ENCODE measurements around the gene ZNF836. TPM values are rescaled to one million over a fixed set of nuclear protein-coding genes. Genes with fewer than 3 reads are reported as not detected.

The ZNF836 gene
- total and polyA plus RNA-seq, 2 donors (not counting 3 experiments of a cell fraction or from before 2014, with no cell fraction given), result 2.1 to 9.3 TPM

- no peak overlapping the region for H2AFZ ChIP-seq (ENCODE audit: low read depth, low read length)
- TF ChIP-seq FOS (IDR thresholded peaks at IDR 0.05; ENCODE audit: borderline replicate concordance, insufficient read depth, low read length), result no peak
- no peak for TF ChIP-seq MAX (IDR thresholded peaks at IDR 0.05; ENCODE audit: insufficient read depth, insufficient read length)
- no peak for TF ChIP-seq POLR2AphosphoS5 (IDR thresholded peaks at IDR 0.05; ENCODE audit: insufficient read depth, low read depth, low read length)
- no peak for TF ChIP-seq JUN (IDR thresholded peaks at IDR 0.05; ENCODE audit: borderline replicate concordance, insufficient read depth, insufficient read length, low read depth)
- TF ChIP-seq GATA2 (IDR thresholded peaks at IDR 0.05; ENCODE audit: insufficient read depth, insufficient read length, low read depth, low read length), result no peak
- TF ChIP-seq POLR2A (IDR thresholded peaks at IDR 0.05; ENCODE audit: low read depth, low read length), result no peak
- no peak for TF ChIP-seq MYC (IDR thresholded peaks at IDR 0.05; ENCODE audit: low read depth, low read length)
- TF ChIP-seq CTCF (IDR thresholded peaks at IDR 0.05; ENCODE audit: extremely low read depth in 1 of 2, insufficient read depth in 1 of 2, low read depth in 1 of 2, low read length in 2 of 2), result no peak
- no peak for TF ChIP-seq EZH2 (IDR thresholded peaks at IDR 0.05; ENCODE audit: borderline replicate concordance, low read depth, low read length, severe bottlenecking)
- H3K9me1 ChIP-seq (replicated peaks; ENCODE audit: control insufficient read depth, extremely low read depth, insufficient read depth, low read length), result no peaks in the 10 kb centered on the region
- ChIA-PET CTCF (interaction anchor here (1.5 kb wide), 1 partner anchor 58 kb away, joined by 3 read pairs; the partner anchor contains the start of gene ZNF616), POLR2A (interaction anchor here (0.6 to 2.4 kb wide), 2 partner anchors 8 to 18 kb away, joined by 3 to 20 read pairs; partner anchors contain the start of gene PPP2R1A)
- no peak overlapping the region for H3K4me2 ChIP-seq (ENCODE audit: insufficient read depth, low read length)
- no TSS peak for BruUV-seq (replicated peaks)
- H3K36me3 ChIP-seq (ENCODE audit: control insufficient read depth in 2 of 2, extremely low read depth in 1 of 2, insufficient read depth in 2 of 2, low read length in 2 of 2), result peaks cover 19 to 30% of the 10 kb centered on the region in 2 experiments
- no peak for DNase-seq (ENCODE audit: low read depth, low spot score)
- peaks cover 96% of the 10 kb centered on the region for H3K79me2 ChIP-seq (ENCODE audit: control insufficient read depth, insufficient read depth, low read length)
- H3K4me3 ChIP-seq (replicated peaks in 1 of 3; ENCODE audit: insufficient read depth in 1 of 3, low read depth in 1 of 3, low read length in 3 of 3), result no peak overlapping the region
- intact Hi-C loops (cut with micrococcal nuclease) (no loop called here), dilution Hi-C loops (cut with MboI; ENCODE audit: extremely low pct_ligation_motif_present, low sequenced_read_pairs) (no loop called here)
- no peaks in the 10 kb centered on the region for H3K27me3 ChIP-seq (ENCODE audit: control insufficient read depth in 2 of 2, insufficient read depth in 2 of 2, low read length in 2 of 2)
- no peak overlapping the region for H3K27ac ChIP-seq (ENCODE audit: insufficient read depth, low read depth, low read length)
- H3K9ac ChIP-seq (replicated peaks; ENCODE audit: extremely low read depth, insufficient read depth, low read length), result no peak overlapping the region
- H3K9me3 ChIP-seq (replicated peaks; ENCODE audit: control insufficient read depth, insufficient read depth, low read length), result no peaks in the 10 kb centered on the region
- H3K4me1 ChIP-seq (ENCODE audit: control insufficient read depth, extremely low read depth, insufficient read depth, low read length), result peaks cover 5% of the 10 kb centered on the region
- FAIRE-seq, result no peak
- no peaks in the 10 kb centered on the region for H4K20me1 ChIP-seq (replicated peaks; ENCODE audit: control insufficient read depth, extremely low read depth, insufficient read depth, low read length)
Observed at GRCh38 chr19:52197964-52198363, 26.5 kb upstream of the ZNF836 start.

All from endothelial cell of umbilical vein (primary cell).